ENCODE data around the gene UNC5A. TPM values are rescaled to one million over a fixed set of nuclear protein-coding genes. Genes with fewer than 3 reads are reported as not detected.

Gene UNC5A
- total RNA-seq, 2 donors from 2014 or later = not detected

DNA sequence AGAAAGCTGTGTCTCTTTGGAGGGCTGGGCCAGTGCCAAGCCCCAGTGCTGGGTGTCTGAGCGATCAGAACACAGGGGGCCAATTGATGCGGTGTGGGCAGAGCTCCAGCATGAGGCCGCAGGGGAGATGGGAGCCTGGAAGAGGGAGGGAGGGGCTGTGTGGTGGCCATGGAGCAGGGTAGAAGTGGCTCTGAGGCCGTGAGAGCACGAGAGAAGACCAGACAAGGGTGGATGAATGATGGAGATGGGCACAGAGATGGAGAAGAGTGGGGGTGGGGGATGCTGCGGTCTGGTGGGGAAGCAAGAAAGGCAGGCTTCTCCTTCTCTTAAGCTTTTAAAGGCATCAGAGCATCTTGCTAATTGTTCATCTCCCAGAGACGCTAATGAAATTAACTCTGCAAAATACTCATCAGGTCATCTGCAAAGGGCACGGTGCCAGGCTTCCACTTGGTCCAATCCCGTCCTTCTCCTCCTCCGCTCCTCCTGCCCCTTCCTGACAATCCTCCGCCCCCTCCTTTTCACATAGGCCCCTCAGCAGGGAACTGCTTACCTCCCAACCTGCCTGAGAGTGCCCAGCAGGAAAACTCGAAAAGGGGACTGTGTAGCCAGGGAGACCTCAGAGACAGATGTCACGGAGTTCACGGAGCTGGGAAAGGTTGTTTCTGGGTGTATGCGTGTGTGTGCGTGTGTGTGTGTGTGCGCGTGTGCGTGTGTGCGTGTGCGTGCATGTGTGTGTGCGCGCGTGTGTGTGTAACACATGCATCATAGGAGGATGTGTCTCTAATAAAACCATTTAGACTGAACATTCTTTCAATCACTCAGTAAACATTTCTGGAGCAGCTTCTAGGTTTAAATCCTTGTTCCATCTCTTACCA lies 7.1 kb upstream of the UNC5A start:
- Mint-ChIP-seq H3K4me1 (no peaks in the 10 kb centered on the region), H3K4me3 (no peak overlapping the region), H3K27me3 (peaks cover 29% of the 10 kb centered on the region), H3K9me3 (no peaks in the 10 kb centered on the region), H3K36me3 (ENCODE audit: low read depth) (no peaks in the 10 kb centered on the region), H3K27ac (no peak overlapping the region)
- ATAC-seq (replicated peaks) = no peak

- no peaks in the 10 kb centered on the region for H3K36me3 Mint-ChIP-seq (ENCODE audit: low read depth)
These were observed 6.3 kb upstream of the UNC5A start for GRCh38 chr5:176803943-176804498.

GRCh38 chr5:176806137-176806536 lies 4.2 kb upstream of the UNC5A start:
- H3K27me3 Mint-ChIP-seq = peaks cover 43% of the 10 kb centered on the region
- H3K36me3 Mint-ChIP-seq (ENCODE audit: low read depth) = no peaks in the 10 kb centered on the region
- no peaks in the 10 kb centered on the region for H3K9me3 Mint-ChIP-seq
- ATAC-seq (replicated peaks) = no peak
- no peak overlapping the region for H3K27ac Mint-ChIP-seq
- no peak overlapping the region for H3K4me3 Mint-ChIP-seq
- H3K4me1 Mint-ChIP-seq = peaks cover 6% of the 10 kb centered on the region

More at GRCh38 chr5:176803943-176804498, 6.3 kb upstream of the UNC5A start:
- no peak overlapping the region for H3K27ac Mint-ChIP-seq
- H3K27me3 Mint-ChIP-seq = peaks cover 36% of the 10 kb centered on the region
- no peak for ATAC-seq (replicated peaks)
- no peak overlapping the region for H3K4me3 Mint-ChIP-seq
- H3K4me1 Mint-ChIP-seq = peaks cover under 1% of the 10 kb centered on the region
- H3K9me3 Mint-ChIP-seq = no peaks in the 10 kb centered on the region

DNA sequence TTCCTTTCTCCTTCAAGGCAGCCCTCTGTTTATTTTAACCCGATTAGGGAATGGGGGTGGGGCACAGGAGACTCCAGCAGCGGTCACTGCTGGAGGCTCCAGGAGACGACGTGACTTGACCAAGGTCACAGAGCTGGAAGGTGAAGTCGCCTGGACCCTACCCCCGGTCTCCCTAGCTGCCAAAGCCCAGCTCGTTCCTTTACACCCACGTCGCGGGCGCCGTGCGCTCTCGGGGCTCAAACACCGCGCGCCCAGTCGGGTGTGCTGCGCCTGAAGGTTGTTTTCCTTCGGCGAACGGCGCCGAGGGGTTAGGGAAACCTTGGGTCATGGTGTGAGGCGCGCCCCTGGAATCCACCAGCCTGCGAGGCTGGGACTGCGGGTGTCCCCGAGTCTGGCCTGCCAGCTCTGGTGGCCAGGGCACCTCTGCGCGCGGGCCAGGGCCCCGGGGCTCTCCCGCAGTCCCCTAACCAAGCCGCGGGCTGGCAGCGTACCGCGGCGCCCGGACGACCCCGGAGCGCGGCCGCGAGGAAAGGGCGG lies 747 bp upstream of the UNC5A start:
- ATAC-seq (replicated peaks) = no peak
- H3K36me3 Mint-ChIP-seq (ENCODE audit: low read depth) = no peaks in the 10 kb centered on the region
- no peaks in the 10 kb centered on the region for H3K9me3 Mint-ChIP-seq
- peak overlapping the region; percentile 51 for H3K4me3 Mint-ChIP-seq
- peaks cover 6% of the 10 kb centered on the region for H3K4me1 Mint-ChIP-seq
- peaks cover 63% of the 10 kb centered on the region for H3K27me3 Mint-ChIP-seq
- no peak overlapping the region for H3K27ac Mint-ChIP-seq

DNA sequence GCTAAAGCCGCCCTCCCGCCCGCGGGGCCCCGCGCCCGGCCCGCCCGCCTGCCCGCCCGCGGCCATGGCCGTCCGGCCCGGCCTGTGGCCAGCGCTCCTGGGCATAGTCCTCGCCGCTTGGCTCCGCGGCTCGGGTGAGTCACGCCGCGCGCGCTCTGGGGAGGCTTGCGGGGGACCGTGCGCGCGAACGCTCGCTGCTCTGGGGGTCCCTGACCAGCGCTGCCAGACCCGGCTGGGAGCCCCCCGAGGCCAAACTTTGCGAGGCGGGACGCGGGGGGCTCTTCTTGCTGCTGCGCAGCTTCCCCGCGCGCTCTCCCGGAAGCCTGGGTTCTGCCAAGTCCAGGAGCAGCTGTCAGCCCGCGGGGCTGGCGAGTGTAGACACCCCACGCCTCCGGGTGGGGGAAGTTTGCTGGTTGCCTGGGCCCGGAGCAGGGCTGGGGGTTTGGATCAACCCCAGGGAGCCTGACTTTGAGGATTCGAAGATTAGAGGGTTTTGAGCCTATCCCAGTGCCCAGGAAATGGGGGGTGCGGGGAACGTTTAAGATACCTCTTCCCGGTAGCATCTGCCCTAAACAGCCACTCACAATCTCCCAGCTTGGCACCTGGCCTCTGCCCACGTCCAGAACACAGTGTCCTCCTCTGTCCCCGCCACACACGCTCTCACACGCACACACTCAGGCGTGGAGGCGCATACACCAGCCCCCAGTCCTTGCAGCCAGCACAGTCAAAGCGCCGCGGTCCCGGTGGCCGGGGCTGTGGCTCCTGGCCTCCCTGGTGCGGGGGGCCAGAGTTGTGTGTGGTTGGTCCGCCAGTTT lies 535 bp downstream of the UNC5A start:
- H3K27me3 Mint-ChIP-seq = peaks cover 67% of the 10 kb centered on the region
- H3K4me1 Mint-ChIP-seq = peaks cover 6% of the 10 kb centered on the region
- H3K27ac Mint-ChIP-seq = no peak overlapping the region
- H3K36me3 Mint-ChIP-seq (ENCODE audit: low read depth) = no peaks in the 10 kb centered on the region
- no peak for ATAC-seq (replicated peaks)
- peak overlapping the region; percentile 59 for H3K4me3 Mint-ChIP-seq
- H3K9me3 Mint-ChIP-seq = no peaks in the 10 kb centered on the region

- no peak for ATAC-seq (replicated peaks)
These were observed 2.2 kb downstream of the UNC5A start for GRCh38 chr5:176812269-176813259.

DNA sequence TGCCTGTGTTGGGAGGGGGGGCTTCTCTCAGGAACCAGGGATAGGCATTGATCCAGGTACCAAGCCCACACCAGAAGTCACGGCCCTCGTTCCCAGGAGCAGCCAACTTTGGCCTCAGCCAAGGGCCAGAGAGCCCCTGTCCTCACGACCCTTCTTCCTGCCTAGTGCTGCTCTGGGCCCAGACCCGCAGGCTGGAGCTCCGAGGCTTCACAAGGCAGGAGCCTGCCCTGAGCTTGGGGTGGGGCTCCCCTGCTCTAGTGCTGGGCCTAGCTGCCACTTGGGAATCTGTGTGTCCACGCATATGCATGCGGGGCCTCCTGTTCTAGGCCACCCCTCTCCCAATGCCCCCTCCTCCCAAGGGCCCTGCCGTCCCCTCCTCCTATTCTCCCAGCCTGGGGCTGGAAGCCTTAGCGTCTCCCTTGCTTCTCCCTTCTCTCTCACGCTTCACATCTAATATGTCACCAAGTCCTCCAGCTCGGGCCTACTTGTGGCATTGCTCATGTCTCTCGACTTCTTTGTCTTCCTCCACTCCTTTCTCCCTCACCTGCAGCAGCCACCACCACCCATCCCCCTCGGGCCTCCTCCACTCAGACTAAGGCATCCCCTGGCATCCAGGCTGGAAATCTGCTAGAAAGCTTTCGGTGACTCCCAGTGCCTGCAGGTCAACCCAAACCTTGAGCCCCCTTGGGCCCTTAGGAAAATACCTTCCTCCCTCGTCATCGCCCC lies 3.4 kb downstream of the UNC5A start:
- H3K27ac Mint-ChIP-seq = no peak overlapping the region
- no peak overlapping the region for H3K4me3 Mint-ChIP-seq
- H3K36me3 Mint-ChIP-seq (ENCODE audit: low read depth) = peaks cover 4% of the 10 kb centered on the region

More at GRCh38 chr5:176812269-176813259, 2.2 kb downstream of the UNC5A start:
- H3K4me1 Mint-ChIP-seq = peaks cover 10% of the 10 kb centered on the region
- H3K9me3 Mint-ChIP-seq = no peaks in the 10 kb centered on the region
- no peak overlapping the region for H3K4me3 Mint-ChIP-seq
- H3K36me3 Mint-ChIP-seq (ENCODE audit: low read depth) = peaks cover 4% of the 10 kb centered on the region
- H3K27me3 Mint-ChIP-seq = peaks cover 58% of the 10 kb centered on the region
- H3K27ac Mint-ChIP-seq = no peak overlapping the region

DNA sequence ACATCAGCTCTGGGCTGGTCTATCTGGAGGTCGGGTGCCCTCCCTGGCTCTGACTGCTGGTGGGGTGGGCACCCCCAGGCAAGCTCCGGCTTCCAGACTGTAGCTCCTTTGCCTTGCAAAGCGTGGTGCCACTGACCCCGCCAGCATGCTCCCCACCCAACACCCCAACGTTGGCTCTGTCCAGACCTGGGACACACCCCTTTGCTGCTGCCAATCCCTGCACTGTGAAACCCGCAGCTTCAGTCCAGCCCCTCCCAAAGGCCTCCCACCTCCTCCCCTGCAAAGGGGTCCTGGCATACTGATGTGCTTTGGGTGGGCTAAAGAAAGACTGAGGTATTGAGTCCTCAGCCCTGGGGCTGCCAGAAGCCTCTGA lies 3.9 kb downstream of the UNC5A start:
- Mint-ChIP-seq H3K4me3 (no peak overlapping the region), H3K27ac (no peak overlapping the region), H3K9me3 (no peaks in the 10 kb centered on the region), H3K27me3 (peaks cover 58% of the 10 kb centered on the region), H3K36me3 (ENCODE audit: low read depth) (peaks cover 4% of the 10 kb centered on the region), H3K4me1 (peaks cover 17% of the 10 kb centered on the region)
- no peak for ATAC-seq (replicated peaks)

More for the DNA sequence above, 3.4 kb downstream of the UNC5A start:
- Mint-ChIP-seq H3K27me3 (peaks cover 58% of the 10 kb centered on the region), H3K4me1 (peaks cover 16% of the 10 kb centered on the region), H3K9me3 (no peaks in the 10 kb centered on the region)
- ATAC-seq (replicated peaks) = no peak

DNA sequence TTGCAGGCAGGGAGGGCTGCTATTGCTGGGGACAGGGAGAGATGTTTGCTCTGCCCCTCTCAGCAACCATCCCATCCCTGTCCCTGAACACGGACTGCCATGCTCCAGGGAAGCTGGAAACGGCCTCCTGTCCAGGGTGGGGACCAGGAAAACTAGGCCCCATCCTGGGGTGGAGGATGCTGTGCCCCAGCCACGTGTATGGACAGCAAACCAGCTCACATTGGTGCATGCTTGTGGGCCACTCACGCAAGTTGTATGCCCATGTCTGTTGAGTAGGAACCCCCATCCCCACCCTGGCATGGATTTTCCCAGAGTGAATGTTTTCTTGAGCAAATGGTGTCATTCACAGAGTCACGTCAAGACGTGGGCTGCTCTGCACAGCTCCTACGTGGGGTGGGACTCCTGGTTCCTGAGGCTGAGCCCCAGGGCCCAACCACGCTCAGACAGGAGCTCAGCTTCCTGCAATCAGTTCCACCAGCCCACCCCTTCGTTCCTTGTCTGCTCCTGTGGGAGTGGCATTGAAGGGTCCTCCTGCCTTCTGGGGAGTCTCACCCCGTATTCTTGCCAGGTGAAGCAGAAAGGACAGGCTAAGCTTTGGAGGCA lies 4.6 kb downstream of the UNC5A start:
- Mint-ChIP-seq H3K4me3 (no peak overlapping the region), H3K36me3 (ENCODE audit: low read depth) (peaks cover 4% of the 10 kb centered on the region), H3K27ac (no peak overlapping the region), H3K9me3 (no peaks in the 10 kb centered on the region), H3K4me1 (peaks cover 14% of the 10 kb centered on the region), H3K27me3 (peaks cover 60% of the 10 kb centered on the region)
- ATAC-seq (replicated peaks) = no peak

DNA sequence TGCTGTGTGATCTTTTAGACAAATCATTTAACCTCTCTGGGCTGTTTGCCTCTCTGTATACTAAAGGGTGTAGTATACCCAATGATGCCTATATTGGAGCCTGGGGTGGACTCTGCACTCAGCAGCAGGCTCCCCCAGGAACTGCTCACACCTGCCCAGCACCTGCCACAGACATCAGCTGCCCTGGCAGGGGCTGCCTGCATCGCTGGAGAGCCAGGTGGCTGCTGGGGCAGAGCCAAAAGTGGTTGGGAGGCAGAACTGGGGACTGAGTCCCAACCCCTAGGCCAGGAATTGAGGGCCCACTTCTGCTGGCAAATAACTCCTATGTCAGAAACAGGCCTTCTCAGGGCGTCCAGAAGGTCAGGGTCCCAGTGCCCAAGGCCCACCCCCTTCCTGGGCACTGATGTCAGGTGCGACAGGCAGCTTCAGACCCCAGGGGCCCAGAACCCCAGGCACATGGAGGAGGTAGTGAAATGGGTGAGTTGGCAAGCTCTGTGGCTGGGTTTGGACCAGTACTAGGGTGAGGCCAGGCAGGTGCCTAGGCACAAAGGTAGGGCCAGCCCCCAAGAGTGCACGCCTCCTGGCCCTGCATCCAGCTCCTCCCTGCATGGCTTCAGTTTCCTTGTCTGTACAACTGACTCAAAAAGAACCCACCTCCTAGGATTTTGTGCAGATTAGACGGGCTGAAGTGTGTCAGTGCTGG lies 5.8 kb downstream of the UNC5A start:
- Mint-ChIP-seq H3K27me3 (peaks cover 68% of the 10 kb centered on the region), H3K36me3 (ENCODE audit: low read depth) (peaks cover 4% of the 10 kb centered on the region), H3K9me3 (no peaks in the 10 kb centered on the region), H3K4me1 (peaks cover 14% of the 10 kb centered on the region), H3K4me3 (peak overlapping the region; percentile 52), H3K27ac (no peak overlapping the region)
- ATAC-seq (replicated peaks) = no peak

- peaks cover 14% of the 10 kb centered on the region for H3K4me1 Mint-ChIP-seq
- peaks cover 64% of the 10 kb centered on the region for H3K27me3 Mint-ChIP-seq
- H3K9me3 Mint-ChIP-seq = no peaks in the 10 kb centered on the region
- H3K36me3 Mint-ChIP-seq (ENCODE audit: low read depth) = peaks cover 4% of the 10 kb centered on the region
- H3K4me3 Mint-ChIP-seq = peak overlapping the region; percentile 52
- no peak overlapping the region for H3K27ac Mint-ChIP-seq
- no peak for ATAC-seq (replicated peaks)
These were observed 6.5 kb downstream of the UNC5A start for GRCh38 chr5:176816791-176817347.

DNA sequence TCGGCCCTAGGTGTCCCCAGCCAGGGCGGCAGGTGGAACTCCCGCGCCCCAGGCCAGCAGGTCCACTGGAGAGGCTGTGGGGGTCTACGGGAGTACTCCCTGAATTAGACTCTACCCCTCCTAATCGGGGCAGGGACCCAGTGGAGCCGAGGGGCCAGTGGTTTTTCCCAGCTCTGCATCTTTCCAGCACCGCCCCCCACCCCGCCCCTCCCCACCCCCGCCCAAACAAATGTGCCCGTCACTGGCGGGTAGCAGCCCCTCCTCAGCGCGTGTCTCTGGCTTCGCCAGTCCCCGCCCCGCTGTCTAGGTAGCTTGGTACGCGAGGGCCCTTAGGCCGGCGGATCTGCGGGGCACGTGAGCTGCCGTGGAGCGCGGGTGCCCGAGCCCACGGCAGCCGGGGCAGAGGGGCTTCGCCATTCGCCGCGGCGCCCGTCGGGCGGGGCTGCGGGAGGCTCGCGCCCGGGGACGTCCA lies 7.0 kb downstream of the UNC5A start:
- Mint-ChIP-seq H3K27me3 (peaks cover 62% of the 10 kb centered on the region), H3K36me3 (ENCODE audit: low read depth) (peaks cover 4% of the 10 kb centered on the region), H3K4me3 (no peak overlapping the region), H3K27ac (no peak overlapping the region), H3K9me3 (no peaks in the 10 kb centered on the region), H3K4me1 (peaks cover 14% of the 10 kb centered on the region)
- ATAC-seq (replicated peaks) = no peak
